A673 (cell line): ENCODE results near the gene C12orf56. TPM values are rescaled to one million over a fixed set of nuclear protein-coding genes. Genes with fewer than 3 reads are reported as not detected.

ENCODE experiments used
- BruUV-seq: library from RNA; stranded (reverse); fragments of 400-500 nt; replicated peaks from 2 replicates; lab custom pipeline; 2021; lab: Mats Ljungman, UMichigan
- CTCF ChIA-PET: fragments of 300-600 bp; sonication (Branson Sonifier 250); formaldehyde crosslinking; loops from one replicate; lab custom pipeline; 2022; ENCODE audit warnings: antibody characterized with exemption; lab: Charles Lee
- POLR2A ChIA-PET: fragments of 300-600 bp; sonication (Branson Sonifier 250); formaldehyde crosslinking; loops from one replicate; lab custom pipeline; 2022; ENCODE audit warnings: antibody characterized with exemption; ENCODE audit not compliant: low non-redundant PET; lab: Charles Lee
- DNase-seq: peaks from one replicate; pipeline ENCODE4 v3.0.0-alpha.2; 2015; ENCODE audit warnings: low spot score
- H3K27ac ChIP-seq: fragments of 200-600 bp; sonication (generic); 2 replicates; pipeline ENCODE4 v1.5.1; 2016; ENCODE audit warnings: mixed run types, low read depth, mild to moderate bottlenecking, mixed read lengths, antibody characterized with exemption, low read length; ENCODE audit not compliant: poor library complexity, severe bottlenecking
- H3K27me3 ChIP-seq: fragments of 200-600 bp; sonication (generic); replicated peaks from 2 replicates; pipeline ENCODE4 v1.6.1; 2017; ENCODE audit warnings: mixed run types, low read depth, mild to moderate bottlenecking, mixed read lengths, antibody characterized with exemption, low read length; ENCODE audit not compliant: insufficient read depth, poor library complexity
- H3K36me3 ChIP-seq: fragments of 200-600 bp; sonication (generic); 2 replicates; pipeline ENCODE4 v1.6.1; 2016; ENCODE audit warnings: mixed run types, mild to moderate bottlenecking, mixed read lengths, antibody characterized with exemption, low read length; ENCODE audit not compliant: insufficient read depth, poor library complexity, severe bottlenecking
- H3K4me1 ChIP-seq: fragments of 200-600 bp; sonication (generic); 2 replicates; pipeline ENCODE4 v1.6.1; 2017; ENCODE audit warnings: mixed run types, mild to moderate bottlenecking, mixed read lengths, antibody characterized with exemption, low read length; ENCODE audit not compliant: insufficient read depth, poor library complexity, severe bottlenecking
- H3K4me3 ChIP-seq: fragments of 200-600 bp; sonication (generic); 2 replicates; pipeline ENCODE4 v1.5.1; 2016; ENCODE audit warnings: low read depth, mixed run types, mild to moderate bottlenecking, mixed read lengths, low read length; ENCODE audit not compliant: poor library complexity, severe bottlenecking
- H3K9me3 ChIP-seq: fragments of 200-600 bp; sonication (generic); 2 replicates; pipeline ENCODE4 v1.6.1; 2016; ENCODE audit warnings: mixed run types, low read depth, mild to moderate bottlenecking, mixed read lengths, antibody characterized with exemption, low read length; ENCODE audit not compliant: poor library complexity, severe bottlenecking
- EZH2 ChIP-seq: fragments of 200-600 bp; sonication (generic); IDR thresholded peaks from 2 replicates; pipeline ENCODE4 v1.6.1; 2017; ENCODE audit warnings: borderline replicate concordance, low read depth, mild to moderate bottlenecking, mixed read lengths, antibody characterized with exemption, low read length; ENCODE audit not compliant: poor library complexity, severe bottlenecking
- intact Hi-C: fragments of 100-400 bp; cut with micrococcal nuclease; formaldehyde crosslinking; loops from one replicate; pipeline ENCODE4 v1.10.0; 2022; ENCODE audit not compliant: unreplicated experiment
- total RNA-seq: library from RNA; stranded (reverse); gene quantifications from 2 replicates; pipeline ENCODE4 v1.2.3, GENCODE V29; 2021
- TF ChIP-seq, protein P1 (sequence below): fragments of 300-800, 200-600 bp; sonication (generic); conservative IDR thresholded peaks from 2 replicates; pipeline ENCODE4 v1.5.1; 2017; ENCODE audit warnings: low read depth, mild to moderate bottlenecking, antibody characterized with exemption, low read length, moderate library complexity, mixed read lengths

C12orf56 gene
- total RNA-seq, 1 experiment from 2014 or later: not detected

DNA sequence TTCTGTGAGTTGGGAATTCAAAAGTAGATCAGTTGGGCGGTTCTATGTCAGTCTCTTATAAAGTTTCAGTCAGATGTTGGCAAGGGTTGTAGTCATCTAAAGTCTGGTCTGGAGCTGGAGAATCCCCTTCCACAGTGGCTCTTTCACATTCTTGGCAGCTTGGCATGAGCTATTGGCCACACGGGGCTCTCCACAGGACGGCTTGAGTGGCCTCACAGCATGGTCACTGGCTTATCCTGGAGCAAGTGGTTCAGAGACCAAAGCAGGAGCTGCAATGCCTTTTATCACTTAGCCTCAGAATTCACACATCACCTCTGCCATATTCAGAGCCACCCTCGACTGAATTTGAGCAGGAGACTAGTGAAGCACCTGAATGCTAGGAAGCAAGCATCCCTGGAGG, 161.3 kb downstream of the C12orf56 start:
- intact Hi-C loops: no loop called here

DNA sequence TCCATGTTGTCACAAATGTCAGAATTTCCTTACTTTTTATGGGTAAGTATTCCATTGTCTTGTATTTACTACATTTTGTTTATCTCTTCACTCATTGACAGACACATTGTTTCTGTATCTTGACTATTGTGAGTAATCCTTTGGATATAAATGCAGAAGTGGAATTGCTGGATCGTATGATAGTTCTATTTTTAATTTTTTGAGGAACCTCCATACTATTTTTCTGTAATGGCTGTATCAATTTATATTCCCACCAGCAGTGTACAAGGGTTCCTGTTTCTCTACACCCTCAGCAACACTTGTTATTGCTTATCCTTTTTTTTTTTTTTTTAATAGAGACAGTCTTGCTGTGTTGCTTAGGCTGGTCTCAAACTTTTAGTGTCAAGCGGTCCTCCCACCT, 164.9 kb downstream of the C12orf56 start:
- Histone ChIP-seq H3K9me3 (no peaks in the 10 kb centered on the region), H3K27me3 (no peaks in the 10 kb centered on the region), H3K4me1 (peaks cover 9% of the 10 kb centered on the region), H3K4me3 (no peak overlapping the region), H3K27ac (no peak overlapping the region), H3K36me3 (no peaks in the 10 kb centered on the region)
- TF ChIP-seq, protein P1, sequence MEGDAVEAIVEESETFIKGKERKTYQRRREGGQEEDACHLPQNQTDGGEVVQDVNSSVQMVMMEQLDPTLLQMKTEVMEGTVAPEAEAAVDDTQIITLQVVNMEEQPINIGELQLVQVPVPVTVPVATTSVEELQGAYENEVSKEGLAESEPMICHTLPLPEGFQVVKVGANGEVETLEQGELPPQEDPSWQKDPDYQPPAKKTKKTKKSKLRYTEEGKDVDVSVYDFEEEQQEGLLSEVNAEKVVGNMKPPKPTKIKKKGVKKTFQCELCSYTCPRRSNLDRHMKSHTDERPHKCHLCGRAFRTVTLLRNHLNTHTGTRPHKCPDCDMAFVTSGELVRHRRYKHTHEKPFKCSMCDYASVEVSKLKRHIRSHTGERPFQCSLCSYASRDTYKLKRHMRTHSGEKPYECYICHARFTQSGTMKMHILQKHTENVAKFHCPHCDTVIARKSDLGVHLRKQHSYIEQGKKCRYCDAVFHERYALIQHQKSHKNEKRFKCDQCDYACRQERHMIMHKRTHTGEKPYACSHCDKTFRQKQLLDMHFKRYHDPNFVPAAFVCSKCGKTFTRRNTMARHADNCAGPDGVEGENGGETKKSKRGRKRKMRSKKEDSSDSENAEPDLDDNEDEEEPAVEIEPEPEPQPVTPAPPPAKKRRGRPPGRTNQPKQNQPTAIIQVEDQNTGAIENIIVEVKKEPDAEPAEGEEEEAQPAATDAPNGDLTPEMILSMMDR: no peak
- no peak for TF ChIP-seq EZH2
- CTCF ChIA-PET: no interaction called here
- POLR2A ChIA-PET: no interaction called here
- intact Hi-C loops: no loop called here
- BruUV-seq: no TSS peak
- DNase-seq: no peak

More for the DNA sequence above, 161.3 kb downstream of the C12orf56 start:
- CTCF ChIA-PET: no interaction called here
- Histone ChIP-seq H3K4me3 (no peak overlapping the region), H3K36me3 (no peaks in the 10 kb centered on the region), H3K9me3 (no peaks in the 10 kb centered on the region), H3K27ac (no peak overlapping the region), H3K4me1 (no peaks in the 10 kb centered on the region), H3K27me3 (no peaks in the 10 kb centered on the region)
- POLR2A ChIA-PET: no interaction called here
- TF ChIP-seq, protein P1: no peak
- TF ChIP-seq EZH2: no peak
- no peak for DNase-seq
- BruUV-seq: no TSS peak

DNA sequence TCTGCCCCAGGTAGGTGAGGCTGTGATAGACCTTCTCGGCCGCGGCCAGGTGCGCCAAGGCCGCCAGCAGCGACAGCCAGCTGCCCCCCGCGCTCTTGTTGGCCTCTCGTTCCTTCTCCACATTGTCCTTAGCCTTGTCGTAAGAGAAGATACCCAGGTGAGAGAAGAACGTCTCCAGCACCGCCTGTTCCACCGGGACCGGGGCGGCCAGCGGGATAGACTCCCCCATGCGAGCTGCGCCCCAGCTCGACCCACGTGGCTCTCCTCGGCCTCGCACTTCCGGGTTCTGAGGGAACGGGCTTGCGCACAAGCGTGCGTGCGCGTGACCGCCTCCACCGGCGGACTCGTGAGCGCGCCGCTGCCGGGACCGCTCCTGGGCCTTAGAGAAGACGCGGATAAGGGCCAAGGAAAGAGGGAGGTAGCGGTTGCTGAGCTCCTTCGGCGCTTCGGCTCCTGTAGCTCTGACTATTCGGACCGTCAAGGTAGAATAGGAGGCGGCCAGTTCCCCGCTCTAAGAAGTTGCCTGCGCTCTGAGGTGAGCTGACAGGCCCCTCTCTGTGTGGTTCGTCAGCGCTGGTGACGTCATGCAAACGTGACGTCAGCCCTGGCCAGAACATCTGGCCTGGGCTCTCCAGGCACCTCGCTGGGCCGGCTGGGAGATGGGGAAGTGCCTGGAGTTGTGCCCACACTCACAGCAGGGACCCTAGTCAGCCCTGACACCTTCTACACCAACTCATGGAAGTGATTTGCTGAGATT, 168.4 kb downstream of the C12orf56 start, which contains the start of gene KICS2:
KICS2 (minus strand) TSS at position 288 of the 757 bp plus-strand sequence; CDS start at position 229, 59 bp downstream.
- H3K27me3 ChIP-seq: no peaks in the 10 kb centered on the region
- H3K4me3 ChIP-seq: peak within 1 kb of the TSS; percentile 71
- intact Hi-C loops: no loop called here
- no peaks in the 10 kb centered on the region for H3K36me3 ChIP-seq
- CTCF ChIA-PET: interaction anchor here (0.6 to 1.1 kb wide), 2 partner anchors 164 to 383 kb away, joined by 3 to 5 read pairs; no protein-coding TSS in a partner anchor
- no peaks in the 10 kb centered on the region for H3K9me3 ChIP-seq
- peaks cover 23% of the 10 kb centered on the region for H3K4me1 ChIP-seq
- TF ChIP-seq, protein P1: no peak
- TF ChIP-seq EZH2: no peak
- H3K27ac ChIP-seq: peak within 1 kb of the TSS; percentile 80
- DNase-seq: peak; percentile 97
- TSS peak; percentile 72 for BruUV-seq
- POLR2A ChIA-PET: no interaction called here
